Epithelial cell of proximal tubule (primary cell): ENCODE results near the gene ZNF366. TPM values are rescaled to one million over a fixed set of nuclear protein-coding genes. Genes with fewer than 3 reads are reported as not detected.

Experiments used
- DNase-seq: peaks from one replicate; pipeline ENCODE4 v3.0.0-alpha.2; 2011; ENCODE audit warnings: low read depth
- H3K4me3 ChIP-seq: 2 replicates; pipeline ENCODE4 v1.5.1; 2011; ENCODE audit warnings: low read depth, mild to moderate bottlenecking, low read length
- CTCF ChIP-seq: conservative IDR thresholded peaks from 2 replicates; pipeline ENCODE4 v1.5.1; 2012; ENCODE audit warnings: low read depth, mild to moderate bottlenecking, low read length
- total RNA-seq: library from RNA; depleted of rRNA; stranded (reverse); fragments of >200 nt; gene quantifications from 2 replicates; pipeline ENCODE4 v1.2.3, GENCODE V29; 2015

Gene ZNF366
- not detected in 2 replicates for total RNA-seq

GRCh38 chr5:72507231-72507906 is at the start of gene ZNF366:
Gene ZNF366, minus strand, starts transcription at chr5:72507410. Its CDS starts 45,914 bp downstream, at chr5:72461496.
- no peak within 1 kb of the TSS for H3K4me3 ChIP-seq
- TF ChIP-seq CTCF: no peak

GRCh38 chr5:72556351-72557166 is 49.3 kb upstream of the ZNF366 start:
- peak; percentile 18 for DNase-seq
- TF ChIP-seq CTCF: peak; percentile 38
- peak overlapping the region; percentile 52 for H3K4me3 ChIP-seq

More at GRCh38 chr5:72507231-72507906, at the start of gene ZNF366:
- no peak for DNase-seq

GRCh38 chr5:72555871-72556270 is 48.7 kb upstream of the ZNF366 start:
- DNase-seq: no peak
- H3K4me3 ChIP-seq: peak overlapping the region; percentile 52
- TF ChIP-seq CTCF: no peak

GRCh38 chr5:72554897-72555296 is 47.7 kb upstream of the ZNF366 start:
- no peak overlapping the region for H3K4me3 ChIP-seq
- DNase-seq: no peak
- no peak for TF ChIP-seq CTCF

GRCh38 chr5:72552041-72552557 is 44.9 kb upstream of the ZNF366 start:
- H3K4me3 ChIP-seq: no peak overlapping the region
- DNase-seq: no peak
- no peak for TF ChIP-seq CTCF

GRCh38 chr5:72550595-72550994 is 43.4 kb upstream of the ZNF366 start:
- no peak for DNase-seq
- TF ChIP-seq CTCF: no peak
- H3K4me3 ChIP-seq: no peak overlapping the region

- H3K4me3 ChIP-seq: no peak overlapping the region
- no peak for DNase-seq
- TF ChIP-seq CTCF: no peak
These were observed 36.6 kb upstream of the ZNF366 start for GRCh38 chr5:72543811-72544210.
